ENCODE data around the gene TICRR. TPM values are rescaled to one million over a fixed set of nuclear protein-coding genes. Genes with fewer than 3 reads are reported as not detected.

TICRR gene
- total RNA-seq, 1 experiment from 2014 or later = 5.1 TPM

DNA sequence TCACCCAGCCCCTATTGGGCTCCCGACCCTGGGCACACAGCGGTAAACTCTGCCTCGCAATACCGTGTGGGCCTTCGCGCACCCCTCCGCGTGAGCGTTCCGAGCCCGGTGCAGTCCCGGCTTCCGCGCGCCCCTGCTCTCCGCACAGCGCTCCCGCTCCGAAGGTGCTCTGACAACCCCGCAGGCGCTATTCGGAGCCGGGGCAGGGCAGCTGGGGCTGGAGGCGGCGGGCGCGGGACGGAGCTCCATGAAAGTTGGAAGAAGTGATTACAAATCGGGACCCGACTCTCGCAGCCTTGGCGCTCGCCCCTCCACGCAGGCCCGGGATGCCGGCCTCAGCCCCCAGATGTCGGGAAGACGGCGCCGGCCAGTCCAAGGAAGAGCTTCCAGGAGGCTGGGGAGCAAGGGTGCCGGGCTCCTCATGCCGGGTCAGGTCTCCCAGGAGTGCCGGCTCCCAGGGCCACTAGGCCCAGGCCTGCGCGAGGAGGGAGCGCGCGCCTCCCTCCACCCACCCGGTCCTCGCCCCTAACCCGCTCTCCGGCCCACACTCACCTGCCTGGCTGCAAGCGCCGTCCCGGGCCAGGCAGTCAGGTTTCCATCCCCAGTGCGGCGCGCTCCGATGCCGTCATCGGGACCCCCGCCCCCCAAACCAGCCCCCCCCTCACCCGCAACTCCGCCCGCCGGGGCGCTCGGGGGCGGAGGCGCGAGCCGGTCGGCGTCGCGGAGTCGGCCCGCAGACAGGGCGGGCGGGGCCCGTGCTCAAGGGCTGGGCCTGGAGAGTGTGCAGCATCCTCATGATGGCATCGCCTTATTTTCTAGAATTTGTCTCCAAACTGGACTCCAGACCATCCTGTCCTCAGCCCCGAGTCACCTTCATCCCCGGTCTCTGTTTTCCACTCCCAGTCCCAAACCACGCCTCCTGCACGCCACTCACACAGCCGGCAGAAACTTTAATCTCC, 79.9 kb downstream of the TICRR start, which contains the start of gene KIF7:
Gene KIF7 (minus strand): TSS at position 621 of the 959 bp plus-strand sequence. CDS start 2,537 bp downstream, outside the sequence.
- DNase-seq = no peak
- H4K20me1 ChIP-seq (ENCODE audit: insufficient read depth, low read depth, low read length) = 0 out of 2 replicates have a peak, but pooled peaks cover 3% of the 10 kb centered on the region
- no peaks in the 10 kb centered on the region for H3K9me2 ChIP-seq (replicated peaks; ENCODE audit: insufficient read depth, low read length)
- H3K9me3 ChIP-seq (ENCODE audit: low read length) = no peaks in the 10 kb centered on the region
- H2AFZ ChIP-seq (ENCODE audit: low read length) = no peak within 1 kb of the TSS
- no peaks in the 10 kb centered on the region for H3K4me1 ChIP-seq (ENCODE audit: low read length)
- no peak within 1 kb of the TSS for H3K4me3 ChIP-seq (ENCODE audit: low read length)
- no peak within 1 kb of the TSS for H3K27ac ChIP-seq (ENCODE audit: low read length)
- H3K79me2 ChIP-seq (ENCODE audit: low read length) = no peaks in the 10 kb centered on the region
- H3K4me2 ChIP-seq (ENCODE audit: low read depth, low read length, poor library complexity, severe bottlenecking) = no peak within 1 kb of the TSS
- H3K36me3 ChIP-seq (ENCODE audit: insufficient read depth, low read length) = no peaks in the 10 kb centered on the region
- H3K9ac ChIP-seq (ENCODE audit: low read length) = no peak within 1 kb of the TSS
- no peaks in the 10 kb centered on the region for H3K27me3 ChIP-seq (ENCODE audit: low read length)

DNA sequence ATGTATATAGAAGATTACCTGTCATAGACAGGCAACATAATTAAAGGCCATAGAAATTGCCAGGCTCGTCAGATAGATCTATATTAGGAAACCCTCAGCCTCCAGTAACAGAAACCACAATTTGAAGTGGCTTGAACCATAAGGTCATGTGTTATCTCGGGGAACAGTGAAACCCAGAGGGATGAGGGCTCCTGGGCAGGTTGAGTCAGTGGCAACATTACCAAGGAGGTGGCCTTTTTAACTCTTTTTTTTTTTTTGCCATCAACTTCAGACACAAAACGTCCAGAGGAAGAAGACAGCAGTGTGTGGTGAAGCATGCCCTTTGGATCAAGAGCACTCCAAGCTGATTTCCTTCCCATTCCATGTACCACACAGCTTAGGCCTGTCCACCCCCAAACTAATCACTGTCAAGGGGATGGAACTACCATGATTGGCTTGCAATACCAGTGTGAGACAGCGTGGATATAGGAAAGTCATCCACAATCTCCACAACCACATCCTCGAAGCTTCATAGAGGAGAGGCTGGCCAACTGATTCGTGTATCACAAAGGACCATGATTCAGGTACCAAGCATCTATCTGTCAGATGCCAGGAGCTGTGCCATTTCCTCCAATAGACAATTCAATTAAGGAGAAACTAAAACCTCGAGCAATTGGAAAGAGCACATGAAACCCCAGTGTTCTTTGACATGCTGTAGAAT, 81.0 kb downstream of the TICRR start:
- no peaks in the 10 kb centered on the region for H3K27me3 ChIP-seq (ENCODE audit: low read length)
- H3K4me2 ChIP-seq (ENCODE audit: low read depth, low read length, poor library complexity, severe bottlenecking) = no peak overlapping the region
- H4K20me1 ChIP-seq (ENCODE audit: insufficient read depth, low read depth, low read length) = 0 out of 2 replicates have a peak, but pooled peaks cover 3% of the 10 kb centered on the region

DNA sequence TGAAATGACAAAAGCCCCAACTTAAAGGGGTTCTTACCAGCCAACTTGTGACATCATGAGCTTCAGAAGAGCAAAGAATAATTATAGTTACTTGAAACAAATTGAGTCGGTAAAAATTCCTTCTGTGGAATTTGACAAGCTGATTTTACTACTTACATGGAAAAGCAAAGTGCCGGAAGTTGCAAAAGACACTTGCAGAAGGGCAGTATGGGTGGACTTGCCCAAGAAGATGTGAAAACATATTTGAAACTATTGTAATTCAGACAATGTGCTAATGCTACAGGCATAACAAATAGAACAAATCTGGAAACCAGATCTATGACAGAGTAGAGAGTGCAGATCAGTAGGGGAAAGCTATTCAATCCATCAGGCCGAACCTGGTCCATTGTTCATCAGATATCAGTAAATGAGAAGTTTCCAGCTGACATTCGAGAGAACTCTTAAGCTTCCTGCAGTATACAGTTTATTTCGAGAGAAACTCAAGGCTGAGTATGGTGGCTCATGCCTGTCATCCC, 82.5 kb downstream of the TICRR start:
- Histone ChIP-seq H3K36me3 (ENCODE audit: insufficient read depth, low read length) (no peaks in the 10 kb centered on the region), H3K27me3 (ENCODE audit: low read length) (no peaks in the 10 kb centered on the region), H3K79me2 (ENCODE audit: low read length) (no peaks in the 10 kb centered on the region), H3K4me1 (ENCODE audit: low read length) (no peaks in the 10 kb centered on the region), H4K20me1 (ENCODE audit: insufficient read depth, low read depth, low read length) (0 out of 2 replicates have a peak, but pooled peaks cover 3% of the 10 kb centered on the region), H3K9me3 (ENCODE audit: low read length) (no peaks in the 10 kb centered on the region), H3K9ac (ENCODE audit: low read length) (no peak overlapping the region), H3K9me2 (replicated peaks; ENCODE audit: insufficient read depth, low read length) (no peaks in the 10 kb centered on the region), H3K4me2 (ENCODE audit: low read depth, low read length, poor library complexity, severe bottlenecking) (no peak overlapping the region), H3K27ac (ENCODE audit: low read length) (no peak overlapping the region), H3K4me3 (ENCODE audit: low read length) (no peak overlapping the region), H2AFZ (ENCODE audit: low read length) (no peak overlapping the region)
- no peak for DNase-seq

More for the DNA sequence above, 81.0 kb downstream of the TICRR start:
- no peak overlapping the region for H3K4me3 ChIP-seq (ENCODE audit: low read length)
- no peak overlapping the region for H3K9ac ChIP-seq (ENCODE audit: low read length)
- H3K36me3 ChIP-seq (ENCODE audit: insufficient read depth, low read length) = no peaks in the 10 kb centered on the region
- DNase-seq = no peak
- no peak overlapping the region for H3K27ac ChIP-seq (ENCODE audit: low read length)
- no peaks in the 10 kb centered on the region for H3K79me2 ChIP-seq (ENCODE audit: low read length)
- H3K9me3 ChIP-seq (ENCODE audit: low read length) = no peaks in the 10 kb centered on the region
- H3K9me2 ChIP-seq (replicated peaks; ENCODE audit: insufficient read depth, low read length) = no peaks in the 10 kb centered on the region
- H2AFZ ChIP-seq (ENCODE audit: low read length) = no peak overlapping the region
- H3K4me1 ChIP-seq (ENCODE audit: low read length) = no peaks in the 10 kb centered on the region

DNA sequence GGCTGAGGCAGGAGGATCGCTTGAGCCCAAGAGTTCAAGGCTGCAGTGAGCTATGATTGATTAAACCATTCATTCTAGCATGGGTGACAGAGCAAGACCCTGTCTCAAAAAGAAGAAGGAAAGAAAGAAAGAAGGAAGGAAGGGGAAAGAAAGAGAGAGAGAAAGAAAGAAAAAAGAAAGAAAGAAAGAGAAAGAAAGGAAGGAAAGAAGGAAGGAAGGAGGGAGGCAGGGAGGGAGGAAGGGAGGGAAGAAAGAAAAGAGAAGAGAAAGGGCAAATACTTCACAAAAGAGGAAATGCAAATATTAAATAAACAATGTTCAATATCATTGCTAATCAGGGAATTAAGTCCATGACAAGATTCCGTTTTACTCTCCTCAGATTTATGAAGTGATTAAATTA, 84.0 kb downstream of the TICRR start:
- no peaks in the 10 kb centered on the region for H3K79me2 ChIP-seq (ENCODE audit: low read length)
- H3K9ac ChIP-seq (ENCODE audit: low read length) = no peak overlapping the region
- no peak overlapping the region for H3K4me2 ChIP-seq (ENCODE audit: low read depth, low read length, poor library complexity, severe bottlenecking)
- no peak overlapping the region for H2AFZ ChIP-seq (ENCODE audit: low read length)
- H3K4me3 ChIP-seq (ENCODE audit: low read length) = no peak overlapping the region
- 0 out of 2 replicates have a peak, but pooled peaks cover 3% of the 10 kb centered on the region for H4K20me1 ChIP-seq (ENCODE audit: insufficient read depth, low read depth, low read length)
- no peaks in the 10 kb centered on the region for H3K4me1 ChIP-seq (ENCODE audit: low read length)
- H3K9me3 ChIP-seq (ENCODE audit: low read length) = no peaks in the 10 kb centered on the region
- H3K27me3 ChIP-seq (ENCODE audit: low read length) = no peaks in the 10 kb centered on the region
- DNase-seq = no peak
- H3K27ac ChIP-seq (ENCODE audit: low read length) = no peak overlapping the region
- no peaks in the 10 kb centered on the region for H3K9me2 ChIP-seq (replicated peaks; ENCODE audit: insufficient read depth, low read length)
- H3K36me3 ChIP-seq (ENCODE audit: insufficient read depth, low read length) = no peaks in the 10 kb centered on the region

DNA sequence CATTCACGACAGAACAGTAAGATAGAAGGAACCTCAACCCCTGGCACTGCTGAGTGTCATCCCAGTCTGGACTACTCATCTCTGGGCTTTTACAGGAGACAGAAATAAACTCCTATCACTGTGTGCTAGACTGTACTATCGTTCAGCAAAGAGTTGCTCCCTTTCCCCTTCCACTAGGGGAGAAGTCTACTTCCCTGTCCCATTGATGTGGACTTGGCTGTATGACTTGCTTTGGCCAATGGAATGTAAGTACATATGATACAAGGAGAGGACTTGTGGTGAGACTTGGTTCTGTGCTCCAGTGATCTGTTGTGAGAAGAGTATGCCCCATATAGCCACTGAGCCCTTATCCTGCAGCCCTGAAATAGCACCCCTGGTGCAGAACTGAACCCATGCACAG, 85.3 kb downstream of the TICRR start:
- Histone ChIP-seq H3K36me3 (ENCODE audit: insufficient read depth, low read length) (no peaks in the 10 kb centered on the region), H3K79me2 (ENCODE audit: low read length) (no peaks in the 10 kb centered on the region), H3K27ac (ENCODE audit: low read length) (no peak overlapping the region), H4K20me1 (ENCODE audit: insufficient read depth, low read depth, low read length) (0 out of 2 replicates have a peak, but pooled peaks cover 3% of the 10 kb centered on the region), H3K4me3 (ENCODE audit: low read length) (no peak overlapping the region), H3K4me1 (ENCODE audit: low read length) (no peaks in the 10 kb centered on the region), H3K9me3 (ENCODE audit: low read length) (no peaks in the 10 kb centered on the region), H3K9ac (ENCODE audit: low read length) (no peak overlapping the region), H3K4me2 (ENCODE audit: low read depth, low read length, poor library complexity, severe bottlenecking) (no peak overlapping the region), H3K9me2 (replicated peaks; ENCODE audit: insufficient read depth, low read length) (no peaks in the 10 kb centered on the region), H3K27me3 (ENCODE audit: low read length) (no peaks in the 10 kb centered on the region), H2AFZ (ENCODE audit: low read length) (no peak overlapping the region)
- no peak for DNase-seq

DNA sequence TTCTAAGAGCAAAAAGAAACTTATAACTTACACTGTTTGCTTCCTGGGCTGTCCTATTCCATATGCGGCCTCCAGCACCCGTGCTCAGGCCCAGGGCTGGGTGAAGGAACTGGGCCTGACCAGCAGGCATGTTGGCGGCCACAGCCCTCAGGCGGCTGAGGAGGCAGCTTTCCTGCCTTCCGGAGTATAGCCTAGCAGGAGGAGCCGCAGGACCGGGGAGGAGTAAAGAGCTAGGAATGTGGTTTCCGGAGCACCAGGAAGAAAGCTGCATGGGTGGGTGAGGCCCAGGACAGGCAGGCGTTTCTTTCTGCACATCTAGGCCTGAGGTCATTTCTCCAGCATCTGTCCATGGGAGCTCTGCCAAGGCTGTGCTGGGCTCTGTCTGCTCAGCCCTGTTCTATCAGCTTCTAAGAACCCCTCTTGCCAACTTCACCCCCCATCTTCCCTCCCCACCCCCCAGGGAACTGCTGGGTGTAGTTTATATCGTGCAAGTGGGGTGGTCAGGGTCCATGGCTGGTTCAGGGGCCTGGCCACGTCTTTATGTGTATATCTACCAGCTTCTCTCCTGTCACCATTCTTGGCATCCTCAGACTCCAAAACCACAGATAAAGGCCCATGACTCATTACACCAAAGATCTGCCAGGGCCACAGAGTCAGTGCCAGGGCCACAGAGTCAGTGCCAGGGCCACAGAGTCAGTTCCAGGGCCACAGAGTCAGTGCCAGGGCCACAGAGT, 87.8 kb downstream of the TICRR start:
- Histone ChIP-seq H3K79me2 (ENCODE audit: low read length) (no peaks in the 10 kb centered on the region), H3K27ac (ENCODE audit: low read length) (no peak overlapping the region), H2AFZ (ENCODE audit: low read length) (no peak overlapping the region), H3K4me1 (ENCODE audit: low read length) (no peaks in the 10 kb centered on the region), H3K4me2 (ENCODE audit: low read depth, low read length, poor library complexity, severe bottlenecking) (no peak overlapping the region), H4K20me1 (ENCODE audit: insufficient read depth, low read depth, low read length) (no peaks in the 10 kb centered on the region), H3K27me3 (ENCODE audit: low read length) (no peaks in the 10 kb centered on the region), H3K9ac (ENCODE audit: low read length) (no peak overlapping the region), H3K4me3 (ENCODE audit: low read length) (no peak overlapping the region), H3K9me3 (ENCODE audit: low read length) (no peaks in the 10 kb centered on the region), H3K36me3 (ENCODE audit: insufficient read depth, low read length) (no peaks in the 10 kb centered on the region), H3K9me2 (replicated peaks; ENCODE audit: insufficient read depth, low read length) (no peaks in the 10 kb centered on the region)
- DNase-seq = no peak

DNA sequence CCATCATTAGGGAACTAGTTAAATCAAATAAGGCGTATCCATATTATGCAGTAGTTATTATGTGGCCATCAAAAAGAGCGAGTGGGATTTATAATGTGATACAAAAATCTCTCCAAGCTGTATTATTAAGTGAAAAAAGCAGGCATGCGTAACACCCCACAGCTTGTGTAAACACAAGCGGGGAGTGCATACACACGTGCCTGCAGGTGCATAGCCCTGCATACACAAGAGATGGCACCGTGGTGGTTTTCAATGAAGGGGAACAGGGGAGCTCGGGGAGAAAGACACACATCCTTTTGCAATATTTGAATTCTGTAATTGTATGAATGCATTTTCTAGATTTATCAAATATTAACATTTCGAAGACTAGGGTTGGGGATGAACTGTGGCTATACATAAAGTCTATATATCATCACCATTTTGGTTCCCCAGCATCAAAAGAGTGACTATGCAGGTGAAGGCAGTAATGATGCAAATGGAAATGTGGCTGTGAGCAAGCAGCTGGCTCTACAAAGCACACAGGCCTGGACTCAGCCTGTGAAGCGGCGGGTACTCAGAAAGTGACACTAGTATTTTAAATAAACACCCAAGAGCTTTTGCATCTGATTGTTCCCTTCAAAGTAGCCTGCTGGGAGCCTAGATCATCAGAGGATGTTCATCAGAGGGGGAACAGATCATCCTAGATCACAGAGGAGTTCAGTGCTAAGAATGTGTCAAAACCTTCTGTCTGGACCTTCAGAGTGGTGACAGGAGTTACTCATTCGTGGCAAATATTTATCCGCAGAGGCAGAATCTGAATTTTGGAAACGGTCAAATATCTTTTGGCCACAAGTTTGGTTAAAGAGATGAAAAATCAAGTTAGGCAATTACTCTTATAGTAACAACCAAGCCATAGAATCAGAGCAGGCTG, 89.4 kb downstream of the TICRR start:
- Histone ChIP-seq H4K20me1 (ENCODE audit: insufficient read depth, low read depth, low read length) (no peaks in the 10 kb centered on the region), H3K4me2 (ENCODE audit: low read depth, low read length, poor library complexity, severe bottlenecking) (no peak overlapping the region), H3K9ac (ENCODE audit: low read length) (no peak overlapping the region), H2AFZ (ENCODE audit: low read length) (no peak overlapping the region), H3K4me3 (ENCODE audit: low read length) (no peak overlapping the region), H3K27ac (ENCODE audit: low read length) (no peak overlapping the region), H3K36me3 (ENCODE audit: insufficient read depth, low read length) (no peaks in the 10 kb centered on the region), H3K4me1 (ENCODE audit: low read length) (no peaks in the 10 kb centered on the region), H3K9me3 (ENCODE audit: low read length) (no peaks in the 10 kb centered on the region), H3K9me2 (replicated peaks; ENCODE audit: insufficient read depth, low read length) (no peaks in the 10 kb centered on the region), H3K79me2 (ENCODE audit: low read length) (no peaks in the 10 kb centered on the region), H3K27me3 (ENCODE audit: low read length) (no peaks in the 10 kb centered on the region)
- DNase-seq = no peak

Measured in Karpas-422 (cell line).